SK-N-SH (cell line): ENCODE results near the gene FAM149A. TPM values are rescaled to one million over a fixed set of nuclear protein-coding genes. Genes with fewer than 3 reads are reported as not detected.

ENCODE experiments used
- CTCF ChIA-PET: fragments of 300-600, 350-600 bp; formaldehyde crosslinking; extraction: SDS; loops from one replicate; lab custom pipeline; 2021; lab: Yijun Ruan, JAX
- POLR2A ChIA-PET: fragments of 350-600 bp; sonication (Branson Sonifier 250); formaldehyde crosslinking; extraction: SDS; loops from one replicate; lab custom pipeline; 2020; ENCODE audit warnings: antibody characterized with exemption, inconsistent platforms; lab: Yijun Ruan, JAX
- DNase-seq: peaks from one replicate; pipeline ENCODE4 v3.0.0; 2012
- H2AFZ ChIP-seq: fragments of 200-600 bp; sonication (generic); 2 replicates; pipeline ENCODE4 v1.8.1; 2016; ENCODE audit warnings: antibody characterized with exemption, mild to moderate bottlenecking, low read depth
- H3F3A ChIP-seq: fragments of 200-600 bp; sonication (generic); replicated peaks from 2 replicates; pipeline ENCODE3; 2016; ENCODE audit warnings: antibody characterized with exemption, mild to moderate bottlenecking; ENCODE audit not compliant: insufficient read depth
- H3K27ac ChIP-seq, 2 experiments: fragments of 200-500 bp in 1 of 2; fragments of 200-600 bp in 1 of 2; sonication (Bioruptor generic) in 1 of 2; sonication (generic), shearing (Covaris generic) in 1 of 2; 2 replicates each; pipeline versions ENCODE4 v1.5.1 to v1.6.1; 2014 to 2016; ENCODE audit warnings: low read depth in 2 of 2, inconsistent platforms in 1 of 2, low read length in 1 of 2, mild to moderate bottlenecking in 1 of 2, mixed read lengths in 1 of 2
- H3K27me3 ChIP-seq: fragments of 200-600 bp; sonication (generic), shearing (Covaris generic); 2 replicates; pipeline ENCODE4 v1.6.1; 2016; ENCODE audit warnings: mixed run types; ENCODE audit not compliant: insufficient read depth
- H3K36me3 ChIP-seq, 2 experiments: fragments of 200-500 bp in 1 of 2; fragments of 200-600 bp in 1 of 2; sonication (Bioruptor generic) in 1 of 2; sonication (generic) in 1 of 2; replicated peaks in 1 of 2; 2 replicates each; pipeline versions ENCODE3 to v1.5.1; 2014 to 2016; ENCODE audit warnings: low read length in 1 of 2, mild to moderate bottlenecking in 1 of 2; ENCODE audit not compliant: insufficient read depth in 2 of 2, control insufficient read depth in 1 of 2
- H3K4me1 ChIP-seq, 2 experiments: fragments of 200-500 bp in 1 of 2; fragments of 200-600 bp in 1 of 2; sonication (Bioruptor generic) in 1 of 2; sonication (generic), shearing (Covaris generic) in 1 of 2; 2 replicates each; pipeline versions ENCODE4 v1.5.1 to v1.6.1; 2014 to 2016; ENCODE audit warnings: low read depth in 1 of 2, low read length in 1 of 2, mixed run types in 1 of 2; ENCODE audit not compliant: insufficient read depth in 2 of 2, control insufficient read depth in 1 of 2
- H3K4me2 ChIP-seq: fragments of 200-600 bp; sonication (generic), shearing (Covaris generic); 2 replicates; pipeline ENCODE4 v1.6.1; 2017; ENCODE audit warnings: mixed run types
- H3K4me3 ChIP-seq, 2 experiments: fragments of 200-500 bp in 1 of 2; fragments of 200-600 bp in 1 of 2; sonication (Bioruptor generic) in 1 of 2; sonication (generic), shearing (Covaris generic) in 1 of 2; 2 replicates each; pipeline versions ENCODE4 v1.5.1 to v1.8.1; 2014 to 2016; ENCODE audit warnings: low read depth in 2 of 2, inconsistent platforms in 1 of 2, low read length in 1 of 2, mild to moderate bottlenecking in 1 of 2, mixed read lengths in 1 of 2, moderate library complexity in 1 of 2
- H3K79me2 ChIP-seq: fragments of 200-600 bp; sonication (generic); 2 replicates; pipeline ENCODE4 v1.8.1; 2017; ENCODE audit warnings: mild to moderate bottlenecking; ENCODE audit not compliant: insufficient read depth
- H3K9ac ChIP-seq: fragments of 200-600 bp; sonication (generic); 2 replicates; pipeline ENCODE4 v1.6.1; 2017; ENCODE audit warnings: mixed run types
- H3K9me2 ChIP-seq: fragments of 200-600 bp; sonication (generic); 2 replicates; pipeline ENCODE4 v1.6.1; 2017; ENCODE audit warnings: mixed run types
- H3K9me3 ChIP-seq: fragments of 200-600 bp; sonication (generic); 2 replicates; pipeline ENCODE4 v1.6.1; 2017; ENCODE audit warnings: mixed run types, mild to moderate bottlenecking, moderate library complexity
- H4K20me1 ChIP-seq: fragments of 200-600 bp; sonication (generic); 2 replicates; pipeline ENCODE4 v1.6.1; 2017; ENCODE audit warnings: mild to moderate bottlenecking, mixed run types; ENCODE audit not compliant: insufficient read depth
- CHD2 ChIP-seq: fragments of 150-350 bp; IDR thresholded peaks from 2 replicates; pipeline ENCODE4 v1.6.1; 2018; ENCODE audit warnings: low read length; ENCODE audit not compliant: partially characterized antibody
- EP300 ChIP-seq, 2 experiments: IDR thresholded peaks; 2 replicates each; pipeline versions ENCODE4 v1.4.0 to v1.6.1; 2012; ENCODE audit warnings: borderline replicate concordance in 1 of 2, low read depth in 1 of 2, low read length in 1 of 2
- EZH2phosphoT487 ChIP-seq: fragments of 200-600 bp; sonication (generic); IDR thresholded peaks from 2 replicates; pipeline ENCODE4 v1.6.1; 2017; ENCODE audit warnings: low read depth, mixed run types, mild to moderate bottlenecking, antibody characterized with exemption, moderate library complexity, borderline replicate concordance
- FOSL2 ChIP-seq: IDR thresholded peaks from 2 replicates; pipeline ENCODE4 v1.4.0; 2012; ENCODE audit warnings: low read depth, mild to moderate bottlenecking, moderate library complexity, borderline replicate concordance
- FOXJ3 ChIP-seq: sonication (generic); formaldehyde crosslinking; IDR thresholded peaks from 2 replicates; pipeline ENCODE4 v1.5.1; 2020; ENCODE audit warnings: mild to moderate bottlenecking, missing genetic modification reagents
- MXI1 ChIP-seq: IDR thresholded peaks from 2 replicates; pipeline ENCODE4 v1.6.1; 2012; ENCODE audit warnings: mild to moderate bottlenecking, low read depth, low read length, improper control_type of control experiment
- POLR2AphosphoS5 ChIP-seq: IDR thresholded peaks from 2 replicates; pipeline ENCODE4 v1.6.1; 2012; ENCODE audit warnings: low read depth, low read length
- RAD21 ChIP-seq: IDR thresholded peaks from 2 replicates; pipeline ENCODE4 v1.6.1; 2012; ENCODE audit warnings: mild to moderate bottlenecking, low read length
- RCOR1 ChIP-seq: fragments of 150-350 bp; IDR thresholded peaks from 2 replicates; pipeline ENCODE4 v1.6.1; 2017; ENCODE audit warnings: antibody characterized with exemption, low read length
- RXRA ChIP-seq: IDR thresholded peaks from 2 replicates; pipeline ENCODE4 v1.4.0; 2012; ENCODE audit warnings: low read depth, mild to moderate bottlenecking, borderline replicate concordance
- TCF12 ChIP-seq: IDR thresholded peaks from 2 replicates; pipeline ENCODE4 v1.4.0; 2012
- USF1 ChIP-seq: IDR thresholded peaks from 2 replicates; pipeline ENCODE4 v1.4.0; 2012; ENCODE audit warnings: low read depth, borderline replicate concordance
- YY1 ChIP-seq: IDR thresholded peaks from 2 replicates; pipeline ENCODE4 v1.4.0; 2012; ENCODE audit warnings: low read depth, mild to moderate bottlenecking
- ZBTB33 ChIP-seq: IDR thresholded peaks from 2 replicates; pipeline ENCODE4 v1.4.0; 2012; ENCODE audit warnings: low read depth, borderline replicate concordance
- WGBS: methylation state at CpG from one replicate; pipeline ENCODE4 v1.1.6; 2017; ENCODE audit warnings: low lambda C conversion rate; 5-methylcytosine and 5-hydroxymethylcytosine counted together
- polyA plus RNA-seq, 3 experiments: library from polyadenylated mRNA; depleted of rRNA; stranded (reverse); fragments of >200 nt; gene quantifications; 2 replicates each; pipeline ENCODE4 v1.2.3, GENCODE V29; 2012
- TF ChIP-seq, protein P1 (sequence below): fragments of 200-600 bp; sonication (generic); IDR thresholded peaks from 2 replicates; pipeline ENCODE4 v1.6.1; 2017; ENCODE audit warnings: antibody characterized with exemption, mild to moderate bottlenecking, moderate library complexity
- TF ChIP-seq, protein P2 (sequence below): IDR thresholded peaks from 2 replicates; pipeline ENCODE4 v1.6.1; 2012; ENCODE audit warnings: mild to moderate bottlenecking, low read depth, low read length, moderate library complexity

The FAM149A gene
- polyA plus RNA-seq, 1 of the 3 experiments (the other 2 are of a cell fraction), result 0.38 TPM

- Histone ChIP-seq H3F3A (no peaks in the 10 kb centered on the region), H2AFZ (no peak overlapping the region), H3K4me1 (peaks cover 0 to 2% of the 10 kb centered on the region in 2 experiments; a peak in 1 of 4 replicates), H3K27me3 (0 out of 2 replicates have a peak, but pooled peaks cover 7% of the 10 kb centered on the region), H3K79me2 (no peaks in the 10 kb centered on the region), H3K9me3 (no peaks in the 10 kb centered on the region), H4K20me1 (no peaks in the 10 kb centered on the region), H3K9me2 (no peaks in the 10 kb centered on the region), H3K4me3 (no peak overlapping the region), H3K9ac (no peak overlapping the region), H3K27ac (no peak overlapping the region), H3K4me2 (no peak overlapping the region), H3K36me3 (no peaks in the 10 kb centered on the region)
- DNase-seq, result no peak
- ChIA-PET CTCF (no interaction called here), POLR2A (no interaction called here)
- no peak for TF ChIP-seq ZBTB33
- TF ChIP-seq MXI1, result no peak
- TF ChIP-seq FOXJ3 (CRISPR knock-in tag), result no peak
- TF ChIP-seq USF1, result no peak
- TF ChIP-seq EP300 (IDR thresholded peaks at IDR 0.05; ENCODE audit: borderline replicate concordance in 1 of 2, low read depth in 1 of 2, low read length in 1 of 2), result no peak
- no peak for TF ChIP-seq YY1
- TF ChIP-seq, protein P1, sequence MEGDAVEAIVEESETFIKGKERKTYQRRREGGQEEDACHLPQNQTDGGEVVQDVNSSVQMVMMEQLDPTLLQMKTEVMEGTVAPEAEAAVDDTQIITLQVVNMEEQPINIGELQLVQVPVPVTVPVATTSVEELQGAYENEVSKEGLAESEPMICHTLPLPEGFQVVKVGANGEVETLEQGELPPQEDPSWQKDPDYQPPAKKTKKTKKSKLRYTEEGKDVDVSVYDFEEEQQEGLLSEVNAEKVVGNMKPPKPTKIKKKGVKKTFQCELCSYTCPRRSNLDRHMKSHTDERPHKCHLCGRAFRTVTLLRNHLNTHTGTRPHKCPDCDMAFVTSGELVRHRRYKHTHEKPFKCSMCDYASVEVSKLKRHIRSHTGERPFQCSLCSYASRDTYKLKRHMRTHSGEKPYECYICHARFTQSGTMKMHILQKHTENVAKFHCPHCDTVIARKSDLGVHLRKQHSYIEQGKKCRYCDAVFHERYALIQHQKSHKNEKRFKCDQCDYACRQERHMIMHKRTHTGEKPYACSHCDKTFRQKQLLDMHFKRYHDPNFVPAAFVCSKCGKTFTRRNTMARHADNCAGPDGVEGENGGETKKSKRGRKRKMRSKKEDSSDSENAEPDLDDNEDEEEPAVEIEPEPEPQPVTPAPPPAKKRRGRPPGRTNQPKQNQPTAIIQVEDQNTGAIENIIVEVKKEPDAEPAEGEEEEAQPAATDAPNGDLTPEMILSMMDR, result no peak
- TF ChIP-seq, protein P2, sequence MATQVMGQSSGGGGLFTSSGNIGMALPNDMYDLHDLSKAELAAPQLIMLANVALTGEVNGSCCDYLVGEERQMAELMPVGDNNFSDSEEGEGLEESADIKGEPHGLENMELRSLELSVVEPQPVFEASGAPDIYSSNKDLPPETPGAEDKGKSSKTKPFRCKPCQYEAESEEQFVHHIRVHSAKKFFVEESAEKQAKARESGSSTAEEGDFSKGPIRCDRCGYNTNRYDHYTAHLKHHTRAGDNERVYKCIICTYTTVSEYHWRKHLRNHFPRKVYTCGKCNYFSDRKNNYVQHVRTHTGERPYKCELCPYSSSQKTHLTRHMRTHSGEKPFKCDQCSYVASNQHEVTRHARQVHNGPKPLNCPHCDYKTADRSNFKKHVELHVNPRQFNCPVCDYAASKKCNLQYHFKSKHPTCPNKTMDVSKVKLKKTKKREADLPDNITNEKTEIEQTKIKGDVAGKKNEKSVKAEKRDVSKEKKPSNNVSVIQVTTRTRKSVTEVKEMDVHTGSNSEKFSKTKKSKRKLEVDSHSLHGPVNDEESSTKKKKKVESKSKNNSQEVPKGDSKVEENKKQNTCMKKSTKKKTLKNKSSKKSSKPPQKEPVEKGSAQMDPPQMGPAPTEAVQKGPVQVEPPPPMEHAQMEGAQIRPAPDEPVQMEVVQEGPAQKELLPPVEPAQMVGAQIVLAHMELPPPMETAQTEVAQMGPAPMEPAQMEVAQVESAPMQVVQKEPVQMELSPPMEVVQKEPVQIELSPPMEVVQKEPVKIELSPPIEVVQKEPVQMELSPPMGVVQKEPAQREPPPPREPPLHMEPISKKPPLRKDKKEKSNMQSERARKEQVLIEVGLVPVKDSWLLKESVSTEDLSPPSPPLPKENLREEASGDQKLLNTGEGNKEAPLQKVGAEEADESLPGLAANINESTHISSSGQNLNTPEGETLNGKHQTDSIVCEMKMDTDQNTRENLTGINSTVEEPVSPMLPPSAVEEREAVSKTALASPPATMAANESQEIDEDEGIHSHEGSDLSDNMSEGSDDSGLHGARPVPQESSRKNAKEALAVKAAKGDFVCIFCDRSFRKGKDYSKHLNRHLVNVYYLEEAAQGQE, result no peak
- no peak for TF ChIP-seq RXRA
- no peak for TF ChIP-seq EZH2phosphoT487
- no peak for TF ChIP-seq CHD2
- no peak for TF ChIP-seq RCOR1
- no peak for TF ChIP-seq RAD21
- no peak for TF ChIP-seq FOSL2
- no peak for TF ChIP-seq TCF12
- no peak for TF ChIP-seq POLR2AphosphoS5
- 53% methylated on average over 3 of the region's 3 CpGs for WGBS
Measured at GRCh38 chr4:186128842-186129241, 24.3 kb downstream of the FAM149A start.
